Stimulated activated naive B cell treated with anti-CD40 and anti-IgM and Interleukin-4, amounts not matched to agents 10 μg/mL and 1 μg/mL and 100 μg/mL, for 72 hours (primary cell): ENCODE measurements around the gene LMF1.

ENCODE experiments used
- ATAC-seq, 2 donors: fragments of 150-1000 bp; cut with Tn5 transposase; replicated peaks; 2 replicates each; pipeline ENCODE4 v1.10.0; 2021; ENCODE audit warnings: moderate library complexity in 1 of 2
- DNase-seq: peaks from one replicate; pipeline ENCODE4 v3.0.0; 2021
- H3K27ac Mint-ChIP-seq: one replicate; pipeline ENCODE4 v1.8.0; 2022; ENCODE audit warnings: mild to moderate bottlenecking, mixed read lengths
- H3K27me3 Mint-ChIP-seq, 2 donors: one replicate each; pipeline ENCODE4 v1.8.0; 2022; ENCODE audit warnings: mixed read lengths in 2 of 2
- H3K36me3 Mint-ChIP-seq, 2 donors: one replicate each; pipeline ENCODE4 v1.8.0; 2022; ENCODE audit warnings: mixed read lengths in 2 of 2, mild to moderate bottlenecking in 1 of 2
- H3K4me1 Mint-ChIP-seq, 2 donors: one replicate each; pipeline ENCODE4 v1.8.0; 2022; ENCODE audit warnings: mixed read lengths in 2 of 2, mild to moderate bottlenecking in 1 of 2
- H3K4me3 Mint-ChIP-seq, 2 donors: one replicate each; pipeline ENCODE4 v1.8.0; 2022; ENCODE audit warnings: mild to moderate bottlenecking in 2 of 2, mixed read lengths in 2 of 2, moderate library complexity in 1 of 2
- H3K9me3 Mint-ChIP-seq, 2 donors: one replicate each; pipeline ENCODE4 v1.8.0; 2022; ENCODE audit warnings: mixed read lengths in 2 of 2, mild to moderate bottlenecking in 1 of 2

Gene LMF1

GRCh38 chr16:975291-975690 is 4.5 kb upstream of the LMF1 start:
- DNase-seq = no peak
- H3K9me3 Mint-ChIP-seq = peaks cover 3 to 7% of the 10 kb centered on the region in 2 donors
- ATAC-seq = no peak
- H3K4me3 Mint-ChIP-seq = no peak overlapping the region
- H3K27ac Mint-ChIP-seq = no peak overlapping the region
- peaks cover 6 to 7% of the 10 kb centered on the region in 2 donors for H3K4me1 Mint-ChIP-seq
- peaks cover 28 to 49% of the 10 kb centered on the region in 2 donors for H3K27me3 Mint-ChIP-seq
- no peaks in the 10 kb centered on the region for H3K36me3 Mint-ChIP-seq

- Mint-ChIP-seq H3K36me3 (no peaks in the 10 kb centered on the region), H3K9me3 (peaks cover 3 to 7% of the 10 kb centered on the region in 2 donors), H3K4me1 (peaks cover 5 to 7% of the 10 kb centered on the region in 2 donors), H3K27me3 (peaks cover 26 to 47% of the 10 kb centered on the region in 2 donors), H3K27ac (no peak overlapping the region), H3K4me3 (no peak overlapping the region)
- no peak for DNase-seq
- no peak for ATAC-seq
Measured at GRCh38 chr16:974611-975261, 4.0 kb upstream of the LMF1 start.

- no peak for DNase-seq
- Mint-ChIP-seq H3K9me3 (peaks cover 3 to 7% of the 10 kb centered on the region in 2 donors), H3K4me1 (peaks cover 7 to 8% of the 10 kb centered on the region in 2 donors), H3K27me3 (peaks cover 20 to 40% of the 10 kb centered on the region in 2 donors), H3K36me3 (no peaks in the 10 kb centered on the region), H3K4me3 (no peak overlapping the region), H3K27ac (no peak overlapping the region)
- ATAC-seq = no peak
Measured at GRCh38 chr16:974001-974601, 3.3 kb upstream of the LMF1 start.

DNA sequence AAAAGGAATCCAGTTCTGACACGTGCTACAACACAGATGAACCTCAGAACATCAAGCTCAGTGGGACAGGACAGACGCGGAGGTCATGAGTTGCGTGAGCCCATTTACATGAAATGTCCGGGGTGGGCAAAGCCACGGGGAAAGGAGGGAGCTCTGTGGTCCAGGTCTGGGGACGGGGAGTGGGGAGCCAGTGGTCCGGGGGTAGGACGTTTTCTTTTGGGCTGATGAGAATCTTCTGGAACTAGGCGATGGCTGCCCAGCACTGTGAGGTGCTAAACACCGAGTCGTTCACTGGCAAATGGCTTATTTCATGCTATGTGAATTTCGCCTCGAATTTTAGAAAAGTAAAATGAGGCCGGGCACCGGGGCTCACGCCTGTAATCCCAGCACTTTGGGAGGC is 2.6 kb upstream of the LMF1 start:
- Mint-ChIP-seq H3K27ac (no peak overlapping the region), H3K9me3 (peaks cover 3 to 7% of the 10 kb centered on the region in 2 donors), H3K36me3 (peaks cover 4% of the 10 kb centered on the region in 2 donors), H3K27me3 (peaks cover 12 to 33% of the 10 kb centered on the region in 2 donors), H3K4me3 (no peak overlapping the region), H3K4me1 (peaks cover 4 to 13% of the 10 kb centered on the region in 2 donors)
- ATAC-seq = no peak
- DNase-seq = no peak

DNA sequence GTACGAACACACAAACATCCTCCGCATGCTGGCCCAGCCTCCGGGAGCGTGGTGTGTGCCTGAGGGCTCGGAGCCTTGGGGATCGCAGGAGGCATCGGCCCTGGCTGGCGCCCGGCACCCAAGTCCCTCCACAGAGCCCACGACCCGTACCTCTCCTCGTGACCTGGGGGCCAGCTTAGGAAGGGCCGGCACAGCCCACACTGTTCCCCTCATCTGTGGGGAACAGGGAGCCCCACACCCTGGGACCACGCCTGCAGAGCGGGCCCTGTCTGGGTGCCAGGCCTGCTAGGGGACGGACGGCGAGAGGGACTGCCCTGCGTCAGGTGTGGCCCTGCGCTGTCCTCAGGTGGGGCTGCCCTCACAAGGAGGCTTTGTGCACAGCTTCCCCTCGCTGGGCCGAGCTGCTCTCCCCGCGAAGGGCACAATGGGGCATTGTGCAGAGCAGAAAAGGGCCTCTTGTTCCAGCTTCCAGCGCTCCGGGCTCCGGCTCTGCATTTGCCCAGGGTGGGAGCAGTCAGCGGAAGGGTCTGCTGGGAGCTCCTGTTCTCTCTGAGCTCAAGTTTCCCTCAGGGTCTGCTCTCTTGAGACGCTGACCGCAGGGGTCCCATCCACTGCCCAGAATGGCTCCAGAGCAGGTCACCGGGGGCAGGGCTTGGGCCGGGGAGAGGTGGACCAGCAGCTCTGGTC is 1.7 kb upstream of the LMF1 start:
- Mint-ChIP-seq H3K27me3 (peaks cover 4 to 24% of the 10 kb centered on the region in 2 donors), H3K9me3 (peaks cover 3 to 7% of the 10 kb centered on the region in 2 donors), H3K4me3 (no peak overlapping the region), H3K36me3 (peaks cover 6 to 8% of the 10 kb centered on the region in 2 donors), H3K4me1 (peaks cover 0 to 17% of the 10 kb centered on the region in 2 donors), H3K27ac (no peak overlapping the region)
- DNase-seq = no peak
- no peak for ATAC-seq

- peaks cover 6 to 8% of the 10 kb centered on the region in 2 donors for H3K36me3 Mint-ChIP-seq
Measured at GRCh38 chr16:971981-972315, 1.2 kb upstream of the LMF1 start.

DNA sequence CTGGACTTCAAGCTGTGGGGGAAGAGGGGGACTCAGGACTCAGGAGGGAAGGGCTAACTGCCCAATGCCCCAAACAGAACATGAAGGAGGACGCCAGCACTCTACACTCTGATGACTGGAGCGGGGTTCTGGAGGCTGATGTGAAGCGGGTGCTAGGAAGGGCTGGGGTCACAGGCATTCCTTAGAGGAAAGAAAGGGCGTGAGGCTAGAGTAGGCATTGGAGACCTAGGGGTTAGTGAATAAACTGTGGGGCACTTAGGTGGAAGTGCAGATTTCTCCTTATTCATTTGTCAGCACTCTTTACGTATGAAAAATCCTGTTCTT is 760 bp upstream of the LMF1 start:
- H3K4me1 Mint-ChIP-seq = peaks cover 0 to 17% of the 10 kb centered on the region in 2 donors
- peak overlapping the region; percentile 50 to 55 for H3K4me3 Mint-ChIP-seq
- H3K9me3 Mint-ChIP-seq = peaks cover 3 to 7% of the 10 kb centered on the region in 2 donors
- H3K36me3 Mint-ChIP-seq = peaks cover 9 to 10% of the 10 kb centered on the region in 2 donors
- ATAC-seq (no peak), DNase-seq (no peak)
- peaks cover 4 to 15% of the 10 kb centered on the region in 2 donors for H3K27me3 Mint-ChIP-seq
- no peak overlapping the region for H3K27ac Mint-ChIP-seq

More at GRCh38 chr16:971981-972315, 1.2 kb upstream of the LMF1 start:
- Mint-ChIP-seq H3K27me3 (peaks cover 4 to 19% of the 10 kb centered on the region in 2 donors), H3K9me3 (peaks cover 3 to 7% of the 10 kb centered on the region in 2 donors), H3K27ac (peak overlapping the region; percentile 37), H3K4me1 (peaks cover 0 to 17% of the 10 kb centered on the region in 2 donors), H3K4me3 (no peak overlapping the region)
- DNase-seq (no peak), ATAC-seq (no peak)

- H3K4me3 Mint-ChIP-seq = peak overlapping the region; percentile 74 to 87
- peak overlapping the region; percentile 37 for H3K27ac Mint-ChIP-seq
- H3K36me3 Mint-ChIP-seq = peaks cover 19 to 21% of the 10 kb centered on the region in 2 donors
- peaks cover 0 to 4% of the 10 kb centered on the region in 2 donors for H3K27me3 Mint-ChIP-seq
- peaks cover 2 to 17% of the 10 kb centered on the region in 2 donors for H3K4me1 Mint-ChIP-seq
- H3K9me3 Mint-ChIP-seq = peaks cover 1 to 7% of the 10 kb centered on the region in 2 donors
- DNase-seq (no peak), ATAC-seq (peak; percentile 58 to 61)
Measured at GRCh38 chr16:970386-970765, 408 bp downstream of the LMF1 start.

- Mint-ChIP-seq H3K27me3 (peaks cover 0 to under 1% of the 10 kb centered on the region in 2 donors), H3K4me3 (peak overlapping the region; percentile 74 to 87), H3K4me1 (peaks cover 2 to 17% of the 10 kb centered on the region in 2 donors), H3K9me3 (peaks cover 3 to 7% of the 10 kb centered on the region in 2 donors), H3K27ac (peak overlapping the region; percentile 65), H3K36me3 (peaks cover 26 to 27% of the 10 kb centered on the region in 2 donors)
- DNase-seq (no peak), ATAC-seq (peak; percentile 19 to 24)
Measured at GRCh38 chr16:969508-970385, 1.0 kb downstream of the LMF1 start.

DNA sequence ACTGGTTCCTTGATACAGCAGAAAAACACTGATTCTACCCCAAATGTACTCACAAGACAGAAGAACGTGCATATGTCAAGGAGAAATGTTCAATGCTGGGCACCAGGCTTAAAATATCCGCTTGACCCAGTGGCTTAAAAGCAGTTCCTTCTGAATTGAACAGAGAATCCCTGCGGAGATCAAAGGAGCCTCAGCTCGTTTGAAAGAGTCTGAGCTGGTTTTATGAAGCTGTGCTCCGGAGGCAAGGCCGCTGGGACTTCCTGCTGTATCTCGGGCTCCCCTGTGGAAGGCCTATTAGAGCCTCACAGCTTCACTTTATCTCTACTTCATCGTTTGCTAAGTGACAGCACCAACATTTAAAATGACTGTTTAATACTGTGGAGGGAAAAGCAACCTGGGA is 2.2 kb downstream of the LMF1 start:
- Mint-ChIP-seq H3K27ac (peak overlapping the region; percentile 56), H3K4me1 (peaks cover 2 to 19% of the 10 kb centered on the region in 2 donors), H3K27me3 (no peaks in the 10 kb centered on the region), H3K4me3 (peak overlapping the region; percentile 46 to 48), H3K36me3 (peaks cover 28 to 31% of the 10 kb centered on the region in 2 donors), H3K9me3 (peaks cover 3 to 7% of the 10 kb centered on the region in 2 donors)
- no peak for ATAC-seq
- no peak for DNase-seq

GRCh38 chr16:967546-968295 is 3.1 kb downstream of the LMF1 start:
- peaks cover 3 to 7% of the 10 kb centered on the region in 2 donors for H3K9me3 Mint-ChIP-seq
- ATAC-seq (no peak), DNase-seq (no peak)
- peaks cover 31 to 36% of the 10 kb centered on the region in 2 donors for H3K36me3 Mint-ChIP-seq
- no peaks in the 10 kb centered on the region for H3K27me3 Mint-ChIP-seq
- H3K4me1 Mint-ChIP-seq = peaks cover 7 to 23% of the 10 kb centered on the region in 2 donors
- H3K4me3 Mint-ChIP-seq = no peak overlapping the region
- H3K27ac Mint-ChIP-seq = no peak overlapping the region

DNA sequence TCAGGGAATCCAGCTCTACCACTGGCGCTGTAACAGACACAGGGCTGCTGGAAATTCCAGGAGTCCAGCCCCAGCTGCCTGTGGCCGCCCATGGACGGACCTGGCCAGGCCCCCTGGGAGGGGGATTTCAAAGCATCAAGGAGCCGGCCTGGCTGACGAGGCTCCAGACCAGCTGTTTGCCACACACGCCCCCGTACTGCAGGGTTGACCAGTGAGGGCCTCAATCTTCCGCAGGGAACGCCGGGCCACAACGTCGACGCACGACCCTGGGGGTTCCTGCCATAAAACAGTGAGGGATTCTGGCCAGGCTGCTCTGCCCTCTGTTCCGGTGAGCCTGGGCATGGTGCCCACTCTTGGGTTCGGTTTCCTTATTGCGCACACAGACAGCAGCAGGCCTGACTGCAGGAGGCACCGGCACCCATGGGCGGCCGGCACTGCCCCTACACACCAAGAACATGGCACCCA is 3.7 kb downstream of the LMF1 start:
- Mint-ChIP-seq H3K4me3 (no peak overlapping the region), H3K27me3 (no peaks in the 10 kb centered on the region), H3K9me3 (peaks cover 3 to 7% of the 10 kb centered on the region in 2 donors), H3K4me1 (peaks cover 7 to 23% of the 10 kb centered on the region in 2 donors), H3K36me3 (peaks cover 31 to 36% of the 10 kb centered on the region in 2 donors), H3K27ac (no peak overlapping the region)
- no peak for DNase-seq
- no peak for ATAC-seq

GRCh38 chr16:966505-966904 is 4.3 kb downstream of the LMF1 start:
- no peaks in the 10 kb centered on the region for H3K27me3 Mint-ChIP-seq
- peaks cover 31 to 36% of the 10 kb centered on the region in 2 donors for H3K36me3 Mint-ChIP-seq
- H3K27ac Mint-ChIP-seq = no peak overlapping the region
- DNase-seq (no peak), ATAC-seq (no peak)
- peaks cover 7 to 23% of the 10 kb centered on the region in 2 donors for H3K4me1 Mint-ChIP-seq
- H3K9me3 Mint-ChIP-seq = peaks cover 2% of the 10 kb centered on the region in 2 donors
- no peak overlapping the region for H3K4me3 Mint-ChIP-seq
